WTC11 (cell line): ENCODE measurements around the gene EYS.

Source experiments
- ESRRA ChIP-seq: sonication (generic); formaldehyde crosslinking; IDR thresholded peaks from 2 replicates; pipeline ENCODE4 v1.8.1; 2022; ENCODE audit warnings: mild to moderate bottlenecking, missing genetic modification reagents, borderline replicate concordance
- TF ChIP-seq, protein P1 (sequence below): fragments of 200-600 bp; IDR thresholded peaks from 2 replicates; pipeline ENCODE4 v1.8.0; 2022; ENCODE audit warnings: antibody characterized with exemption

DNA sequence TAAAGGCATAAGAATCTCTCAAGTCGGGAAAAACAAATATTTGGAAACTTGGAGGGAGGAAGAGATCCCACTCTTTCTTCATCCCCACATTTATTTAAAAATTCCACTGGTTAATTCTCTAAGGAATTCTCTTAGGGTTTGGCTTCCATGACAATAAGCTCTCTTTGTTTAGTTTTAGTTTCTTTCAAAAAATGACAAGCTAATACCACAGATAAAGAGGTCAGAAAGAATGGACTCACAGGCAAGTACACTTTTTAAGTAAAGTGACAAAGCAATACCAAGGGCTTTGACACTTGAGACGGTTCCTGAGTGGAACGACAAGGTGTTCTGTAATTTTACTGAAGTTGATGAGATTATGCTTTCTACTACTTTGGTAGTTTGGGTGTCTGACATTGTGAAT lies 1199.4 kb downstream of the EYS start:
- no peak for TF ChIP-seq ESRRA (CRISPR knock-in tag)
- TF ChIP-seq, protein P1, sequence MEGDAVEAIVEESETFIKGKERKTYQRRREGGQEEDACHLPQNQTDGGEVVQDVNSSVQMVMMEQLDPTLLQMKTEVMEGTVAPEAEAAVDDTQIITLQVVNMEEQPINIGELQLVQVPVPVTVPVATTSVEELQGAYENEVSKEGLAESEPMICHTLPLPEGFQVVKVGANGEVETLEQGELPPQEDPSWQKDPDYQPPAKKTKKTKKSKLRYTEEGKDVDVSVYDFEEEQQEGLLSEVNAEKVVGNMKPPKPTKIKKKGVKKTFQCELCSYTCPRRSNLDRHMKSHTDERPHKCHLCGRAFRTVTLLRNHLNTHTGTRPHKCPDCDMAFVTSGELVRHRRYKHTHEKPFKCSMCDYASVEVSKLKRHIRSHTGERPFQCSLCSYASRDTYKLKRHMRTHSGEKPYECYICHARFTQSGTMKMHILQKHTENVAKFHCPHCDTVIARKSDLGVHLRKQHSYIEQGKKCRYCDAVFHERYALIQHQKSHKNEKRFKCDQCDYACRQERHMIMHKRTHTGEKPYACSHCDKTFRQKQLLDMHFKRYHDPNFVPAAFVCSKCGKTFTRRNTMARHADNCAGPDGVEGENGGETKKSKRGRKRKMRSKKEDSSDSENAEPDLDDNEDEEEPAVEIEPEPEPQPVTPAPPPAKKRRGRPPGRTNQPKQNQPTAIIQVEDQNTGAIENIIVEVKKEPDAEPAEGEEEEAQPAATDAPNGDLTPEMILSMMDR, result no peak
